CD4-positive, alpha-beta memory T cell (primary cell): ENCODE data around the gene RSPH9. TPM values are rescaled to one million over a fixed set of nuclear protein-coding genes. Genes with fewer than 3 reads are reported as not detected.
"Not testable (repeated sequence)": the region's sequence is repeated elsewhere in the genome, so short reads cannot be mapped to it uniquely, and the experiment has no call there.

Experiments used
- CTCF ChIA-PET: fragments of 350-600 bp; sonication (Branson Sonifier 250); formaldehyde crosslinking; loops from one replicate; lab custom pipeline; 2021; ENCODE audit warnings: inconsistent platforms; ENCODE audit not compliant: partially characterized antibody; lab: Charles Lee
- POLR2A ChIA-PET: fragments of 350-600 bp; sonication (Branson Sonifier 250); formaldehyde crosslinking; loops from one replicate; lab custom pipeline; 2021; ENCODE audit not compliant: partially characterized antibody; lab: Charles Lee
- DNase-seq, 5 donors: peaks; one replicate each; pipeline versions ENCODE4 v3.0.0 to v3.0.0-alpha.2; 2020 to 2022; ENCODE audit warnings: mixed read lengths in 1 of 5
- H3K27ac ChIP-seq: one replicate; pipeline ENCODE4 v1.7.0; 2013; ENCODE audit warnings: low read depth, low read length
- H3K27me3 ChIP-seq: 2 replicates; pipeline ENCODE4 v1.7.0; 2013; ENCODE audit warnings: mild to moderate bottlenecking, low read length, moderate library complexity; ENCODE audit not compliant: insufficient read depth
- H3K36me3 ChIP-seq: 2 replicates; pipeline ENCODE4 v1.7.0; 2013; ENCODE audit warnings: mild to moderate bottlenecking, low read length, moderate library complexity; ENCODE audit not compliant: insufficient read depth
- H3K4me1 ChIP-seq: 2 replicates; pipeline ENCODE4 v1.7.0; 2013; ENCODE audit warnings: mild to moderate bottlenecking, low read length, moderate library complexity; ENCODE audit not compliant: insufficient read depth
- H3K4me3 ChIP-seq, 2 donors: one replicate each; pipeline ENCODE4 v1.7.0; 2013; ENCODE audit warnings: low read length in 2 of 2, mild to moderate bottlenecking in 1 of 2
- H3K9me3 ChIP-seq, 2 donors: one replicate each; pipeline ENCODE4 v1.7.0; 2013; ENCODE audit warnings: low read length in 2 of 2, control low read depth in 1 of 2; ENCODE audit not compliant: control insufficient read depth in 1 of 2
- H3K27ac Mint-ChIP-seq, 7 donors: one replicate each; pipeline ENCODE4 v1.8.0; 2020 to 2021; ENCODE audit warnings: mixed read lengths in 7 of 7, mild to moderate bottlenecking in 6 of 7, inconsistent platforms in 3 of 7, moderate library complexity in 3 of 7
- H3K27me3 Mint-ChIP-seq, 2 donors: one replicate each; pipeline ENCODE4 v1.8.0; 2020 to 2021; ENCODE audit warnings: mixed read lengths in 2 of 2
- H3K36me3 Mint-ChIP-seq, 2 donors: one replicate each; pipeline ENCODE4 v1.8.0; 2020 to 2021; ENCODE audit warnings: mixed read lengths in 2 of 2, inconsistent platforms in 1 of 2, mild to moderate bottlenecking in 1 of 2
- H3K4me1 Mint-ChIP-seq, 4 donors: one replicate each; pipeline ENCODE4 v1.8.0; 2020 to 2021; ENCODE audit warnings: mixed read lengths in 4 of 4, mild to moderate bottlenecking in 1 of 4
- H3K4me3 Mint-ChIP-seq, 8 donors: one replicate each; pipeline ENCODE4 v1.8.0; 2020 to 2021; ENCODE audit warnings: mixed read lengths in 8 of 8, mild to moderate bottlenecking in 7 of 8, moderate library complexity in 6 of 8, inconsistent platforms in 3 of 8
- H3K9me3 Mint-ChIP-seq, 8 donors: one replicate each; pipeline ENCODE4 v1.8.0; 2020 to 2021; ENCODE audit warnings: mixed read lengths in 8 of 8, mild to moderate bottlenecking in 5 of 8, inconsistent platforms in 3 of 8, moderate library complexity in 1 of 8
- intact Hi-C: fragments of 100-400 bp; cut with micrococcal nuclease; formaldehyde crosslinking; loops from one replicate; pipeline ENCODE4 v1.15.1; 2023
- polyA plus RNA-seq, 2 donors: library from polyadenylated mRNA; unstranded; fragments of 300-500 nt; fragmentation: Illumina TruSeq; gene quantifications; one replicate each; pipeline ENCODE4 v1.2.3, GENCODE V29; 2021
- total RNA-seq, 2 experiments: library from RNA; stranded (reverse); gene quantifications; one replicate each; pipeline ENCODE4 v1.2.3, GENCODE V29; 2021

Gene RSPH9
- total and polyA plus RNA-seq, 4 experiments from 2014 or later: 0.71 to 1.3 TPM; not detected in 2

GRCh38 chr6:43647613-43648012 lies 2.8 kb downstream of the RSPH9 start:
- Mint-ChIP-seq H3K4me3 (no peak overlapping the region), H3K27ac (no peak overlapping the region), H3K4me1 (peaks cover 8 to 22% (median 15%) of the 10 kb centered on the region in 4 donors), H3K27me3 (peaks cover 0 to 2% of the 10 kb centered on the region in 2 donors), H3K9me3 (no peaks in the 10 kb centered on the region), H3K36me3 (peaks cover 5 to 9% of the 10 kb centered on the region in 2 donors)
- no peak overlapping the region for H3K27ac ChIP-seq
- POLR2A ChIA-PET: interaction anchor here (0.9 to 6.2 kb wide), 3 partner anchors 11 to 20 kb away, joined by 4 to 28 read pairs (median 6); partner anchors contain the start of genes GTPBP2 and MAD2L1BP
- H3K27me3 ChIP-seq: no peaks in the 10 kb centered on the region
- no peak for DNase-seq
- intact Hi-C loops: no loop called here
- no peaks in the 10 kb centered on the region for H3K9me3 ChIP-seq
- no peak overlapping the region for H3K4me3 ChIP-seq
- no peaks in the 10 kb centered on the region for H3K36me3 ChIP-seq
- peaks cover 4% of the 10 kb centered on the region for H3K4me1 ChIP-seq
- CTCF ChIA-PET: interaction anchor here (1.0 to 1.2 kb wide), 3 partner anchors 11 to 21 kb away, joined by 3 read pairs; partner anchors contain the start of gene MAD2L1BP

GRCh38 chr6:43648248-43648647 lies 3.4 kb downstream of the RSPH9 start:
- Histone ChIP-seq H3K27ac (no peak overlapping the region), H3K27me3 (no peaks in the 10 kb centered on the region), H3K4me3 (no peak overlapping the region), H3K36me3 (no peaks in the 10 kb centered on the region), H3K4me1 (peaks cover 4% of the 10 kb centered on the region), H3K9me3 (no peaks in the 10 kb centered on the region)
- ChIA-PET CTCF (interaction anchor here (1.0 to 1.2 kb wide), 2 partner anchors 12 to 13 kb away, joined by 3 read pairs; partner anchors contain the start of gene MAD2L1BP), POLR2A (interaction anchor here (0.9 to 2.0 kb wide), 2 partner anchors 12 to 19 kb away, joined by 4 to 6 read pairs; partner anchors contain the start of gene MAD2L1BP)
- no peak for DNase-seq
- H3K27me3 Mint-ChIP-seq: peaks cover 0 to 2% of the 10 kb centered on the region in 2 donors
- H3K36me3 Mint-ChIP-seq: peaks cover 0 to 3% of the 10 kb centered on the region in 2 donors
- no peaks in the 10 kb centered on the region for H3K9me3 Mint-ChIP-seq
- intact Hi-C loops: no loop called here
- H3K27ac Mint-ChIP-seq: peak overlapping the region in 1 of 7 donors; percentile 5
- H3K4me3 Mint-ChIP-seq: no peak overlapping the region
- H3K4me1 Mint-ChIP-seq: peaks cover 8 to 16% (median 12%) of the 10 kb centered on the region in 4 donors

- H3K9me3 Mint-ChIP-seq, H3K36me3 Mint-ChIP-seq, H3K27ac ChIP-seq, intact Hi-C loops, H3K4me3 ChIP-seq, H3K9me3 ChIP-seq, DNase-seq, CTCF ChIA-PET, H3K4me3 Mint-ChIP-seq, H3K27me3 ChIP-seq, H3K27me3 Mint-ChIP-seq, H3K4me1 Mint-ChIP-seq, H3K4me1 ChIP-seq, H3K36me3 ChIP-seq, H3K27ac Mint-ChIP-seq: not testable (repeated sequence)
- POLR2A ChIA-PET: interaction anchor here (0.7 to 1.2 kb wide), 2 partner anchors 19 to 428 kb away, joined by 3 read pairs; no protein-coding TSS in a partner anchor
These were observed 8.0 kb downstream of the RSPH9 start for GRCh38 chr6:43652822-43653221.

GRCh38 chr6:43657221-43657802 lies 12.5 kb downstream of the RSPH9 start:
- ChIA-PET POLR2A (interaction anchor here (0.6 kb wide), 1 partner anchor 36 kb away, joined by 3 read pairs; no protein-coding TSS in a partner anchor), CTCF (interaction anchor here (1.1 kb wide), 2 partner anchors 11 kb away, joined by 4 to 8 read pairs; no protein-coding TSS in a partner anchor)
- H3K27me3 Mint-ChIP-seq: peaks cover 2 to 5% of the 10 kb centered on the region in 2 donors
- no peaks in the 10 kb centered on the region for H3K36me3 Mint-ChIP-seq
- Histone ChIP-seq H3K4me3 (no peak overlapping the region), H3K4me1 (no peaks in the 10 kb centered on the region), H3K27me3 (no peaks in the 10 kb centered on the region), H3K27ac (no peak overlapping the region), H3K9me3 (no peaks in the 10 kb centered on the region), H3K36me3 (no peaks in the 10 kb centered on the region)
- DNase-seq: no peak
- intact Hi-C loops: no loop called here
- H3K4me1 Mint-ChIP-seq: no peaks in the 10 kb centered on the region
- H3K9me3 Mint-ChIP-seq: no peaks in the 10 kb centered on the region
- H3K4me3 Mint-ChIP-seq: no peak overlapping the region
- H3K27ac Mint-ChIP-seq: no peak overlapping the region

- no peak overlapping the region for H3K4me3 Mint-ChIP-seq
- POLR2A ChIA-PET: no interaction called here
- no peaks in the 10 kb centered on the region for H3K9me3 Mint-ChIP-seq
- CTCF ChIA-PET: interaction anchor here (1.1 kb wide), 1 partner anchor 10 kb away, joined by 8 read pairs; no protein-coding TSS in a partner anchor
- Histone ChIP-seq H3K4me1 (no peaks in the 10 kb centered on the region), H3K4me3 (no peak overlapping the region), H3K9me3 (no peaks in the 10 kb centered on the region), H3K27me3 (no peaks in the 10 kb centered on the region), H3K27ac (no peak overlapping the region), H3K36me3 (no peaks in the 10 kb centered on the region)
- H3K27me3 Mint-ChIP-seq: peaks cover 2 to 5% of the 10 kb centered on the region in 2 donors
- no peak for DNase-seq
- H3K36me3 Mint-ChIP-seq: no peaks in the 10 kb centered on the region
- intact Hi-C loops: no loop called here
- no peaks in the 10 kb centered on the region for H3K4me1 Mint-ChIP-seq
- no peak overlapping the region for H3K27ac Mint-ChIP-seq
These were observed 13.3 kb downstream of the RSPH9 start for GRCh38 chr6:43658161-43658560.

- H3K27ac ChIP-seq, DNase-seq, H3K9me3 ChIP-seq, H3K9me3 Mint-ChIP-seq, POLR2A ChIA-PET, H3K36me3 Mint-ChIP-seq, H3K27me3 Mint-ChIP-seq, intact Hi-C loops, H3K4me3 ChIP-seq, H3K27ac Mint-ChIP-seq, H3K4me3 Mint-ChIP-seq, H3K36me3 ChIP-seq, H3K27me3 ChIP-seq: not testable (repeated sequence)
- H3K4me1 ChIP-seq: peaks cover 12% of the 10 kb centered on the region
- H3K4me1 Mint-ChIP-seq: peaks cover 8 to 12% (median 10%) of the 10 kb centered on the region in 4 donors
- CTCF ChIA-PET: interaction anchor here (0.8 to 1.2 kb wide), 2 partner anchors 108 to 416 kb away, joined by 3 read pairs; partner anchors contain the start of gene VEGFA
These were observed 18.1 kb downstream of the RSPH9 start for GRCh38 chr6:43662948-43663347.

GRCh38 chr6:43665376-43665775 lies 20.5 kb downstream of the RSPH9 start:
- intact Hi-C loops: no loop called here
- H3K27me3 Mint-ChIP-seq: peaks cover 2 to 5% of the 10 kb centered on the region in 2 donors
- no peaks in the 10 kb centered on the region for H3K9me3 Mint-ChIP-seq
- H3K4me1 ChIP-seq: peaks cover 23% of the 10 kb centered on the region
- H3K4me1 Mint-ChIP-seq: peaks cover 11 to 19% (median 15%) of the 10 kb centered on the region in 4 donors
- CTCF ChIA-PET: interaction anchor here (1.0 to 6.9 kb wide), 7 partner anchors 13 to 415 kb away, joined by 3 to 79 read pairs (median 17); partner anchors contain the start of gene MRPS18A
- no peak overlapping the region for H3K4me3 ChIP-seq
- no peaks in the 10 kb centered on the region for H3K27me3 ChIP-seq
- no peaks in the 10 kb centered on the region for H3K36me3 ChIP-seq
- POLR2A ChIA-PET: interaction anchor here (0.5 kb wide), 1 partner anchor 256 kb away, joined by 3 read pairs; no protein-coding TSS in a partner anchor
- H3K9me3 ChIP-seq: no peaks in the 10 kb centered on the region
- H3K27ac Mint-ChIP-seq: no peak overlapping the region
- no peak overlapping the region for H3K4me3 Mint-ChIP-seq
- H3K36me3 Mint-ChIP-seq: peaks cover 0 to 2% of the 10 kb centered on the region in 2 donors
- no peak overlapping the region for H3K27ac ChIP-seq
- no peak for DNase-seq
